ENCODE measurements around the gene ARMC7.
"Not testable (repeated sequence)": the region's sequence is repeated elsewhere in the genome, so short reads cannot be mapped to it uniquely, and the experiment has no call there.

The ARMC7 gene

GRCh38 chr17:75154195-75155106 lies 44.7 kb downstream of the ARMC7 start, which contains the start of gene JPT1:
Gene JPT1, minus strand, starts transcription at chr17:75154512. Its CDS starts 115 bp downstream, at chr17:75154397.
- peak; percentile 88 for DNase-seq

- no peak for DNase-seq
These were observed 45.4 kb downstream of the ARMC7 start for GRCh38 chr17:75155191-75155601.

GRCh38 chr17:75158480-75158879 lies 48.7 kb downstream of the ARMC7 start:
- DNase-seq, result not testable (repeated sequence)

GRCh38 chr17:75159196-75160031 lies 49.6 kb downstream of the ARMC7 start:
- no peak for DNase-seq

- DNase-seq, result no peak
These were observed 50.4 kb downstream of the ARMC7 start for GRCh38 chr17:75160211-75160610.

- no peak for DNase-seq
These were observed 53.3 kb downstream of the ARMC7 start for GRCh38 chr17:75163074-75163473.

DNA sequence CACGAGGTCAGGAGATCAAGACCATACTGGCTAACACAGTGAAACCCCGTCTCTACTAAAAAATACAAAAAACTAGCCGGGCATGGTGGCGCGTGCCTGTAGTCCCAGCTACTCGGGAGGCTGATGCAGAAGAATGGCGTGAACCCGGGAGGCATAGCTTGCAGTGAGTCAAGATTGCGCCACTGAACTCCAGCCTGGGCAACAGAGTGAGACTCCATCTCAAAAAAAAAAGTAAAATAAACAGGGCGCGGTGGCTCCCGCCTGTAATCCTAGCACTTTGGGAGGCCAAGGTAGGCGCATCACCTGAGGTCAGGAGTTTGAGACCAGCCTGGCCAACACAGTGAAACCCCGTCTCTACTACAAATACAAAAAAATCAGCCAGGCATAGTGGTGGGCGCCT lies 54.8 kb downstream of the ARMC7 start:
- not testable (repeated sequence) for DNase-seq

GRCh38 chr17:75168998-75169397 lies 59.2 kb downstream of the ARMC7 start:
- DNase-seq, result no peak

DNA sequence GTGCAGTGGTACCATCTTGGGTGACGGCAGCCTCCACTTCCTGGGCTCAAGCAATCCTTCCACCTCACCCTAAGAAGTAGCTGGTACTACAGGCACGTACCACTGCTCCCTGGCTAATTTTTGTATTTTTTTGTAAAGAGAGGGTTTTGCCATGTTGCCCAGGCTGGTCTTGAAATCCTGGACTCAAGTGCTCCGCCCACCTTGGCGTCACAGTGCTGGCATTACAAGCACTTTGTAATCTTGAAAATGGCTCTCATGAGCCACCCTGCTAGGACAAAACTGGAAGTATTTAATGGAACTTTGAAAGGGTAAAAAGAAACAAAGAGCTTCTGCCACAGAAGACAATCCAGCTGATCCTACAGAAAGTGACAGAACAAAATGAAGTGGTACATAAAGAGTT lies 63.8 kb downstream of the ARMC7 start:
- DNase-seq, result no peak

DNA sequence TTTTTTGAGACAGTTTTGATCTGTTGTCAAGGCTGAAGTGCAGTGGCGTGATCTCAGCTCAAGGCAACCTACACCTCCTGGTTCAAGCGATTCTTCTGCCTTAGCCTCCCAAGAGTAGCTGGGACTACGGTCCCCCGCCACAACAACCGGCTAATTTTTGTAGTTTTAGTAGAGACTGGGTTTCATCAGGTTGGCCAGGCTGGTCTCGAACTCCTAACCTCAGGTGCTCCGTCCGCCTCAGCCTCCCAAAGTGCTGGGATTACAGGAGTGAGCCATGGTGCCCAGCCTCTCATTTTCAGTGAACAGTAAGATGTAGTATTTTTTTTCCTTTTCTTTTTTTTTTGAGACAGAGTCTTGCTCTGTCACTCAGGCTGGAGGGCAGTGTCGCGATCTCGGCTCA lies 65.2 kb downstream of the ARMC7 start:
- DNase-seq, result no peak

DNA sequence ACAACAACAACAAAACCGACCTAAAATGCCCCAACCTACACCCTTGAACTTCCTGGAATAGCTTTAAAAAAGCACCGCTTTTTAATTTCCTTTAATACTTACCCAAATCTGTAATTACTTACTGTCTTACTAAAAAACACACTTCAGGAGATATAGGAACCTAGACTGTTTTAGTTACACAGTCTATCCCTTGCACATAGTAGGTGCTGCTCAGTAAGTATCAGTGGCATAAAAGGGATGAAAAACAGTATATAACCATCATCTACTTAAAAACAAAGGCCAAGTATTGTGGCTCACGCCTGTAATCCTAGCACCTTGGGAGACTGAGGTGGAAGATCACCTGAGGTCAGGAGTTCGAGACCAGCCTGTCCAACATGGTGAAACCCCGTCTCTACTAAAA lies 66.9 kb downstream of the ARMC7 start:
- DNase-seq, result no peak

GRCh38 chr17:75178453-75178852 lies 68.7 kb downstream of the ARMC7 start:
- no peak for DNase-seq

Measured in GOT3 (cell line).